HL-60 (cell line): ENCODE data around the gene ROR1.

Experiments used
- CTCF ChIP-seq: IDR thresholded peaks from one replicate; pipeline ENCODE4 v1.5.1; 2011; ENCODE audit warnings: low read length, control low read depth, inconsistent platforms; ENCODE audit not compliant: insufficient read depth
- POLR2AphosphoS5 ChIP-seq: IDR thresholded peaks from 2 replicates; pipeline ENCODE4 v1.6.1; 2012; ENCODE audit warnings: low read depth

GRCh38 chr1:63914706-63915105 lies 140.9 kb downstream of the ROR1 start:
- TF ChIP-seq CTCF, result no peak
- TF ChIP-seq POLR2AphosphoS5, result no peak
